Omental fat pad (tissue), 4 donors: ENCODE data around the gene MUC6. TPM values are rescaled to one million over a fixed set of nuclear protein-coding genes. Genes with fewer than 3 reads are reported as not detected.
"Not testable (repeated sequence)": the region's sequence is repeated elsewhere in the genome, so short reads cannot be mapped to it uniquely, and the experiment has no call there.

Experiments
- ATAC-seq: fragments of 150-250 bp; one replicate; pipeline ENCODE4 v1.9.1; 2016; ENCODE audit warnings: mild to moderate bottlenecking, moderate library complexity; ENCODE audit not compliant: low FRiP score
- DNase-seq: peaks from one replicate; pipeline ENCODE4 v3.0.0-alpha.2; 2019; ENCODE audit warnings: low spot score
- total RNA-seq, 4 donors: library from RNA; depleted of rRNA; stranded (reverse); fragments of >200 nt; gene quantifications; one replicate each; pipeline ENCODE4 v1.1.0, GENCODE V29; 2016
- TF ChIP-seq, protein P1 (sequence below), 3 donors: fragments of 450-650 bp; IDR thresholded peaks; one replicate each; pipeline ENCODE4 v1.5.1; 2016 to 2017; ENCODE audit warnings: antibody characterized with exemption in 3 of 3, mild to moderate bottlenecking in 3 of 3, moderate library complexity in 2 of 3

The MUC6 gene
- total RNA-seq, 4 donors from 2014 or later, result not detected

DNA sequence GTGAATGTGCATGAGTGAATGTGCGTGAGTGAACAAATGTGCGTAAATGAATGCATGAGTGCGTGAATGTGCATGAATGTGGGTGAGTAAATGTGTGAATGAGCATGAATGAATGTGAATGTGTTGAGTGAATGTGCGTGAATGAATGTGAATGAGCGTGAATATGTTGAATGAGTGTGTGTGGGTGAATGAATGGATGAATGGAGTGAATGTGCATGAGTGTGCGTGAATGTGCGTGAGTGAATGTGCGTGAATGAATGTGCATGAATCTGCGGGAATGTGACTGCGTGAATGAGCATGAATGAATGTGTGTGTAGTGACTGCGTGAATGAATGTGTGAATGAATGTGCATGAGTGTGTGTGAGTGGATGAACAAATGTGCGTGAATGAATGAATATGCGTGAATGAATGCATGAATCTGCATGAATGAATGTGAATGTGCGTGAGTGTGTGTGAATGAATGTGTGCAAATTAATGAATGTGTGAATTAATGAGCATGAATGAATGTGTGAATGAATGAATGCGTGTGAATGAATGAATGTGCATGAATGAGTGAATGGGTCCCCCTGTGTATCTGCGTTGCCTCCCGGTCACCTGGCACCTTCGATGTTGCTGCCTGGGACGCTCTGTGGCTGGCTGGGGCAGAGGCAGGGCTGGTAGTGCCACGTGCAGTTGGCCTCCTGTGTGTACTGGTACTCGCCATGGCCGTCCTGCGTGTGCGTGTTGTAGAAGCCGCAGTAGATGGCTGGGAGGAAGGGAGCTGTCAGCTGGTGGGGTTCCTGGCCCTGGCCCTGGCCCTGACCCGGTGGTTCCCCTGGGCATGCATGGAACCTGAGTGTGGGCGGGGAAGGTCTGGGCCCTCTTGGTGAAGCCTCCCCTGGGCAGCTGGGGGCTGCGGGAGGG lies 13.4 kb downstream of the MUC6 start:
- ATAC-seq (no peak), DNase-seq (no peak)
- TF ChIP-seq, protein P1, sequence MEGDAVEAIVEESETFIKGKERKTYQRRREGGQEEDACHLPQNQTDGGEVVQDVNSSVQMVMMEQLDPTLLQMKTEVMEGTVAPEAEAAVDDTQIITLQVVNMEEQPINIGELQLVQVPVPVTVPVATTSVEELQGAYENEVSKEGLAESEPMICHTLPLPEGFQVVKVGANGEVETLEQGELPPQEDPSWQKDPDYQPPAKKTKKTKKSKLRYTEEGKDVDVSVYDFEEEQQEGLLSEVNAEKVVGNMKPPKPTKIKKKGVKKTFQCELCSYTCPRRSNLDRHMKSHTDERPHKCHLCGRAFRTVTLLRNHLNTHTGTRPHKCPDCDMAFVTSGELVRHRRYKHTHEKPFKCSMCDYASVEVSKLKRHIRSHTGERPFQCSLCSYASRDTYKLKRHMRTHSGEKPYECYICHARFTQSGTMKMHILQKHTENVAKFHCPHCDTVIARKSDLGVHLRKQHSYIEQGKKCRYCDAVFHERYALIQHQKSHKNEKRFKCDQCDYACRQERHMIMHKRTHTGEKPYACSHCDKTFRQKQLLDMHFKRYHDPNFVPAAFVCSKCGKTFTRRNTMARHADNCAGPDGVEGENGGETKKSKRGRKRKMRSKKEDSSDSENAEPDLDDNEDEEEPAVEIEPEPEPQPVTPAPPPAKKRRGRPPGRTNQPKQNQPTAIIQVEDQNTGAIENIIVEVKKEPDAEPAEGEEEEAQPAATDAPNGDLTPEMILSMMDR (IDR thresholded peaks at IDR 0.05), result no peak

DNA sequence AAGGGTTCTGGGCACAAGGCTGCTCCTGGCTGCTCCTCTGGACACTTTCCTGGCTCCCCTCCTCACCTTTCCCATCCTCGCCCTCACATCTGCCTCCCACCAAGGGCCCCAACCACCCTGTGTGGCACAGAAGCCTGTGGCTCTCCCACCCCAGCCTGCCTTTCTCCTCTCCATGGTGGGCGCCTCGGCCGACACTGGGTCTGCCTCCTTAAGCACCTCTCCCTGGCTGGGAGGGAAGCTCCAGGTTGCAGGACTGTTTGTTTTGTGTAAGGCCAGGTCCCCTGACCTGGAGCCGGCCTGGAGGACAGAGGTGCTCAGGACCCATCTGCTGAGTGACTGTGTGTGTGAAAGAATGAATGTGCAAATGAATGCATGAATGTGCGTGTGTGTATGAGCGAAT lies 14.1 kb downstream of the MUC6 start:
- TF ChIP-seq, protein P1 (IDR thresholded peaks at IDR 0.05), result no peak
- no peak for ATAC-seq
- DNase-seq, result no peak

DNA sequence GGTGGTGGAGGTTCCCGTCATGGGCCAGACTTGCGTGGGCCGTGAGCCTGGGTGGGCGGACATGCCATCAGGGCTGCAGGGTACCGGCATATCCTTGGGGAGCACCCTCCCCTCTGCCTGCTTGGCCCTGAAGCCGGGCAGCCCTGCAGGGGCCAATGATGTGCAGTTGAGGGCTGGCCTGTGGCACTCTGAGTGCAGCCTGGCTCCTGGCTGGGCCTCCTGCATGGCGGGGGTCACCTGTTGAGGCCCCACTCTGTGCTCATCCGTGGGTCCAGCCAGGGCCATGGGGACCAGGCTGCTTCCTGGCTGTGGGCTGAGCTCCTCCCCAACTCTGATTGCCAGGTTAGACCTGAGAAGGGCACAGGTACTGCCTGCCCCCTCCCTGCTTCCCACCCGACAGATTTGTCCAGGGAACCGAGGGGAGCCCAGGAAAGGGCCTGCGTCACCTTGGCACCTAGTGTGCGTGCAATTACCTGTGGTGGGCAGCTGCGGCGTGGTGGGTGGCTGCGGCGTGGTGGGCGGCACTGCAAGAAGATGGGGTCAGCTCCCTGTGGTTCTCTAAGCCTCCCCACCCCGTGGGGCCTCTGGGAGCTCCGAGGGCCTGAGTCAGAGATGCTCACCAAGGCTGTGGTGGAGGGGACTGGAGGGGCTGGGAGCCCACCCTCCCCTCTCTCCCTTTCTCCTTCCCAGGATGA lies 16.2 kb downstream of the MUC6 start:
- DNase-seq, result no peak
- TF ChIP-seq, protein P1 (IDR thresholded peaks at IDR 0.05), result no peak
- no peak for ATAC-seq

DNA sequence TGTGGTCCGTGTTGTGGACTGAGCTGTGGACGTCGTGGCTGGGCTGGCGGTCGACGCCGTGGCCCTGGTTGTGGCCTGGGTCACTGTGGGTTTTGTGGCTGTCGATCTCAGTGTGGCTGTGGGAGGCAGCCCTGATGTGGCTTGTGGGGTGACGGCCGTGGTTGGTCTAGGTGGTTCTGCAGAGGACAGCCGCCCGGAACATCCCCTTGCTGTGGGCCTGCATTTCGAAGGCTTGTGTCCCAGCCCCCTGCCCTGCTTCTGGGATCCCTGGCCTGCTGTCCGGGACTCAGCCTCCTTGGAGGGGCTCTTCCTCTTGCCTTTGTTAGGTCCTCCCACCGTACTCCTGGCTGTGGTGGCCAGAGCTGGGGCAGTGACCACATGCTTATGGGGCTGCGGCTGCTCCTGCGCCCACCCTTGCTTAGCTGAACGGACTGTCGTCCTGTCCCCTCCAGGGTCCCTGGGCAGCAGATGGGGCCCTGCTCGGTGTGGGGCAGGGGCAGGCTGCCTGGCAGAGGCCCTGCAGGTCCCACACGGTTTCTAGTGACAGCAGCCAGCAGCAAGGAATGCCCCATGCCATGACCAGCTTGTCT lies 17.1 kb downstream of the MUC6 start:
- ATAC-seq, result no peak
- TF ChIP-seq, protein P1 (IDR thresholded peaks at IDR 0.05), result no peak
- no peak for DNase-seq

DNA sequence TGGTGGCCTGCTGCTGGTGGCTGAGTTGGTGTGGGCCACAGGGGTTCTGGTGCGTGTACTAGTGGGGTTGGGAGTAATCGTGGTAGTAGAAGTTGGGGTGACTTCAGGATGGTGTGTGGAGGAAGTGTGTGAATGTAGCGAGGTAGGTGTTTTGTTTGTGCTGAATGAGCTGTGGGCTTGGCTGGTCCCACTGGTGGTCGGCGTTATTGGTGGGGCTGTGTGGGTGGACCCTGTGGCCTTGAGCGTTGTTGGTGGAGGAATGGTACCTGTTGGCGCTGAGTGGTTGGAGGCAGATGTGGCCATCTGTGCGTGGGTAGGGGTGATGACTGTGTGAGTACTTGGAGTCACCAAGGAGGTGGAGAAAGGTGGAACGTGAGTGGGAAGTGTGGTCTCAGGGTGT lies 18.4 kb downstream of the MUC6 start:
- ATAC-seq (no peak), DNase-seq (no peak)
- TF ChIP-seq, protein P1 (IDR thresholded peaks at IDR 0.05), result no peak

DNA sequence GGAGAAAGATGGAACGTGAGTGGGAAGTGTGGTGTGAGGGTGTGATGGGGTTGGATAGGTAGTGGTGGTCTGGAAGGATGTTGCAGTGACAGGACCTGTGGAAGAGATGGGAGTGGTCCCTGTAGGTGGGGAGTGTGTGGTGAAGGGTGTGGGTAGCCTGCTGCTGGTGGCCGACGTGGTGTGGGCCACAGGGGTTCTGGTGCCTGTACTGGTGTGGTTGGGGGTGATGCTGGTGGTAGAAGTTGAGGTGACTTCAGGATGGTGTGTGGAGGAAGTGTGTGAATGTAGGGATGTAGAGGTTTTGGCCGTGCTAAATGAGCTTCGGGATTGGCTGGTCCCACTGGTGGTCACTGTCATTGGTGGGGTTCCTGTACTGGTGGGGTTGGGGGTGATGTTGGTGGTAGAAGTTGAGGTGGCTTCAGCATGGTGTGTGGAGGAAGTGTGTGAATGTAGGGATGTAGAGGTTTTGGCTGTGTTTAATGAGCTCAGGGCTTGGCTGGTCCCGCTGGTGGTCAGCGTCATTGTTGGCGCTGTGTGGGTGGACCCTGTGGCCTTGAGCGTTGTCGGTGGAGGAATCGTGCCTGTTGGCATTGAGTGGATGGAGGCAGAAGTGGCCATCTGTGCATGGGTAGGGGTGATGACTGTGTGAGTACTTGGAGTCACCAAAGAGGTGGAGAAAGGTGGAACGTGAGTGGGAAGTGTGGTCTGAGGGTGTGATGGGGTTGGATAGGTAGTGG lies 19.1 kb downstream of the MUC6 start:
- TF ChIP-seq, protein P1 (IDR thresholded peaks at IDR 0.05), result no peak
- DNase-seq, result no peak
- peak; percentile 53 for ATAC-seq

DNA sequence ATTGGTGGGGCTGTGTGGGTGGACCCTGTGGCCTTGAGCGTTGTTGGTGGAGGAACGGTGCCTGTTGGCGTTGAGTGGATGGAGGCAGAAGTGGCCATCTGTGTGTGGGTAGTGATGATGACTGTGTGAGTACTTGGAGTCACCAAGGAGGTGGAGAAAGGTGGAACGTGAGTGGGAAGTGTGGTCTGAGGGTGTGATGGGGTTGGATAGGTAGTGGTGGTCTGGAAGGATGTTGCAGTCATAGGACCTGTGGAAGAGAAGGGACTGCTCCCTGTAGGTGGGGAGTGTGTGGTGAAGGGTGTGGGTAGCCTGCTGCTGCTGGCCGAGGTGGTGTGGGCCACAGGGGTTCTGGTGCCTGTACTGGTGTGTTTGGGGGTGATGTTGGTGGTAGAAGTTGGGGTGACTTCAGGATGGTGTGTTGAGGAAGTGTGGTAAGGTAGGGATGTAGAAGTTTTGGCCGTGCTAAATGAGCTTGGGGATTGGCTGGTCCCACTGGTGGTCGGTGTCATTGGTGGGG lies 19.9 kb downstream of the MUC6 start:
- ATAC-seq, result peak; percentile 29
- not testable (repeated sequence) for DNase-seq
